SK-N-SH (cell line): ENCODE results near the gene EIPR1.

Experiments used
- CHD2 ChIP-seq: fragments of 150-350 bp; IDR thresholded peaks from 2 replicates; pipeline ENCODE4 v1.6.1; 2018; ENCODE audit warnings: low read length; ENCODE audit not compliant: partially characterized antibody
- CTCF ChIP-seq: fragments of 200-600 bp; sonication (generic); IDR thresholded peaks from 2 replicates; pipeline ENCODE4 v1.6.1; 2017; ENCODE audit warnings: antibody characterized with exemption, mild to moderate bottlenecking, moderate library complexity
- EP300 ChIP-seq, 2 experiments: IDR thresholded peaks; 2 replicates each; pipeline versions ENCODE4 v1.4.0 to v1.6.1; 2012; ENCODE audit warnings: borderline replicate concordance in 1 of 2, low read depth in 1 of 2, low read length in 1 of 2
- EZH2phosphoT487 ChIP-seq: fragments of 200-600 bp; sonication (generic); IDR thresholded peaks from 2 replicates; pipeline ENCODE4 v1.6.1; 2017; ENCODE audit warnings: low read depth, mixed run types, mild to moderate bottlenecking, antibody characterized with exemption, moderate library complexity, borderline replicate concordance
- FOXM1 ChIP-seq: IDR thresholded peaks from 2 replicates; pipeline ENCODE4 v1.4.0; 2012; ENCODE audit warnings: low read depth, mild to moderate bottlenecking
- GATA2 ChIP-seq: sonication (generic); formaldehyde crosslinking; IDR thresholded peaks from 2 replicates; pipeline ENCODE4 v1.5.0; 2020; ENCODE audit warnings: mild to moderate bottlenecking, missing genetic modification reagents
- POLR2AphosphoS5 ChIP-seq: IDR thresholded peaks from 2 replicates; pipeline ENCODE4 v1.6.1; 2012; ENCODE audit warnings: low read depth, low read length
- RAD21 ChIP-seq: IDR thresholded peaks from 2 replicates; pipeline ENCODE4 v1.6.1; 2012; ENCODE audit warnings: mild to moderate bottlenecking, low read length
- RCOR1 ChIP-seq: fragments of 150-350 bp; IDR thresholded peaks from 2 replicates; pipeline ENCODE4 v1.6.1; 2017; ENCODE audit warnings: antibody characterized with exemption, low read length
- SMC3 ChIP-seq: IDR thresholded peaks from 2 replicates; pipeline ENCODE4 v1.6.1; 2012; ENCODE audit warnings: low read depth, low read length, improper control_type of control experiment
- TEAD4 ChIP-seq: IDR thresholded peaks from 2 replicates; pipeline ENCODE4 v1.4.0; 2012; ENCODE audit warnings: mild to moderate bottlenecking, borderline replicate concordance; ENCODE audit not compliant: insufficient read depth
- ZBTB33 ChIP-seq: IDR thresholded peaks from 2 replicates; pipeline ENCODE4 v1.4.0; 2012; ENCODE audit warnings: low read depth, borderline replicate concordance

- no peak for TF ChIP-seq CHD2
- no peak for TF ChIP-seq CTCF
- no peak for TF ChIP-seq POLR2AphosphoS5
- no peak for TF ChIP-seq EP300 (IDR thresholded peaks at IDR 0.05; ENCODE audit: borderline replicate concordance in 1 of 2, low read depth in 1 of 2, low read length in 1 of 2)
- no peak for TF ChIP-seq RAD21
- no peak for TF ChIP-seq ZBTB33
- TF ChIP-seq EZH2phosphoT487 = no peak
- TF ChIP-seq FOXM1 = no peak
- no peak for TF ChIP-seq SMC3
- TF ChIP-seq TEAD4 = no peak
- no peak for TF ChIP-seq RCOR1
- TF ChIP-seq GATA2 (CRISPR knock-in tag) = no peak
Measured at GRCh38 chr2:3254442-3254941, 123.1 kb downstream of the EIPR1 start.
